Muscle of back (tissue), 11 donors: ENCODE results near the gene YBX1. TPM values are rescaled to one million over a fixed set of nuclear protein-coding genes. Genes with fewer than 3 reads are reported as not detected.
"Not testable (repeated sequence)": the region's sequence is repeated elsewhere in the genome, so short reads cannot be mapped to it uniquely, and the experiment has no call there.

ENCODE experiments used
- DNase-seq, 3 donors: peaks; one replicate each; pipeline versions ENCODE4 v3.0.0 to v3.0.0-alpha.2; 2013
- polyA plus RNA-seq, 10 donors: library from polyadenylated mRNA; unstranded; fragments of 120-200 nt; gene quantifications; one replicate each; pipeline ENCODE4 v1.2.1, GENCODE V29; 2013; ENCODE audit not compliant: insufficient read length in 10 of 10

The YBX1 gene
- polyA plus RNA-seq, 10 donors = 817 to 1,077 (median 929) TPM

- no peak for DNase-seq
Measured at GRCh38 chr1:42746436-42747105, 64.4 kb downstream of the YBX1 start.

GRCh38 chr1:42747125-42747524 lies 64.9 kb downstream of the YBX1 start:
- DNase-seq = peak in 1 of 3 donors; percentile 55

GRCh38 chr1:42748021-42748420 lies 65.8 kb downstream of the YBX1 start:
- DNase-seq = no peak

- no peak for DNase-seq
Measured at GRCh38 chr1:42748461-42749410, 66.5 kb downstream of the YBX1 start.

GRCh38 chr1:42750041-42750440 lies 67.8 kb downstream of the YBX1 start:
- no peak for DNase-seq

- DNase-seq = not testable (repeated sequence)
Measured at GRCh38 chr1:42751511-42752070, 69.4 kb downstream of the YBX1 start.

- DNase-seq = no peak
Measured at GRCh38 chr1:42752284-42752683, 70.1 kb downstream of the YBX1 start.

GRCh38 chr1:42753070-42753469 lies 70.9 kb downstream of the YBX1 start:
- DNase-seq = no peak

Other genes starting within 250 kb of the YBX1 start
- 1 to 10 TPM in 1 of 10 donors, under 1 TPM in 9; 0.41 to 1.1 (median 0.75) TPM for gene ZMYND12, start 226.4 kb upstream of the YBX1 start, polyA plus RNA-seq
- gene PPCS, start 225.9 kb upstream of the YBX1 start, polyA plus RNA-seq = 10 to 100 TPM; 34.9 to 44.3 (median 42.0) TPM
- gene CCDC30, start 219.1 kb upstream of the YBX1 start, polyA plus RNA-seq = 1 to 10 TPM; 1.4 to 3.2 (median 2.1) TPM
- 10 to 100 TPM; 32.3 to 45.1 (median 37.5) TPM for gene PPIH, start 24.0 kb upstream of the YBX1 start, polyA plus RNA-seq
- 1 to 10 TPM in 2 of 10 donors, under 1 TPM in 8; 0.25 to 1.8 (median 0.61) TPM for gene CLDN19, start 57.8 kb downstream of the YBX1 start, polyA plus RNA-seq
- 100 to 1,000 TPM in 1 of 10 donors, 10 to 100 TPM in 9; 60.2 to 105 (median 70.4) TPM for gene P3H1, start 84.6 kb downstream of the YBX1 start, polyA plus RNA-seq
- 10 to 100 TPM in 6 of 10 donors, 1 to 10 TPM in 4; 5.8 to 13.9 (median 10.9) TPM for gene C1orf50, start 84.8 kb downstream of the YBX1 start, polyA plus RNA-seq
- 1 to 10 TPM in 3 of 10 donors, under 1 TPM in 7; 0.46 to 1.4 (median 0.73) TPM for gene TMEM269, start 102.6 kb downstream of the YBX1 start, polyA plus RNA-seq
- 10 to 100 TPM in 3 of 10 donors, 1 to 10 TPM in 7; 5.9 to 12.0 (median 8.3) TPM for gene ERMAP, start 134.7 kb downstream of the YBX1 start, polyA plus RNA-seq
- gene SVBP, start 135.0 kb downstream of the YBX1 start, polyA plus RNA-seq = 10 to 100 TPM; 38.7 to 68.2 (median 47.1) TPM
- gene ZNF691, start 164.2 kb downstream of the YBX1 start, polyA plus RNA-seq = 10 to 100 TPM in 2 of 10 donors, 1 to 10 TPM in 8; 7.5 to 11.6 (median 9.2) TPM